K562 treated with DMSO at 1 percent for 24 hours (cell line): ENCODE data around the gene CPNE8. TPM values are rescaled to one million over a fixed set of nuclear protein-coding genes. Genes with fewer than 3 reads are reported as not detected.

Experiments used
- total RNA-seq: library from RNA; unstranded; fragments of 300-600 nt; gene quantifications from 2 replicates; pipeline ENCODE4 v1.2.3, GENCODE V29; 2022; ENCODE audit warnings: low read depth; ENCODE audit not compliant: insufficient read depth

Gene CPNE8
- 1.6 and 1.8 TPM in 2 replicates for total RNA-seq

DNA sequence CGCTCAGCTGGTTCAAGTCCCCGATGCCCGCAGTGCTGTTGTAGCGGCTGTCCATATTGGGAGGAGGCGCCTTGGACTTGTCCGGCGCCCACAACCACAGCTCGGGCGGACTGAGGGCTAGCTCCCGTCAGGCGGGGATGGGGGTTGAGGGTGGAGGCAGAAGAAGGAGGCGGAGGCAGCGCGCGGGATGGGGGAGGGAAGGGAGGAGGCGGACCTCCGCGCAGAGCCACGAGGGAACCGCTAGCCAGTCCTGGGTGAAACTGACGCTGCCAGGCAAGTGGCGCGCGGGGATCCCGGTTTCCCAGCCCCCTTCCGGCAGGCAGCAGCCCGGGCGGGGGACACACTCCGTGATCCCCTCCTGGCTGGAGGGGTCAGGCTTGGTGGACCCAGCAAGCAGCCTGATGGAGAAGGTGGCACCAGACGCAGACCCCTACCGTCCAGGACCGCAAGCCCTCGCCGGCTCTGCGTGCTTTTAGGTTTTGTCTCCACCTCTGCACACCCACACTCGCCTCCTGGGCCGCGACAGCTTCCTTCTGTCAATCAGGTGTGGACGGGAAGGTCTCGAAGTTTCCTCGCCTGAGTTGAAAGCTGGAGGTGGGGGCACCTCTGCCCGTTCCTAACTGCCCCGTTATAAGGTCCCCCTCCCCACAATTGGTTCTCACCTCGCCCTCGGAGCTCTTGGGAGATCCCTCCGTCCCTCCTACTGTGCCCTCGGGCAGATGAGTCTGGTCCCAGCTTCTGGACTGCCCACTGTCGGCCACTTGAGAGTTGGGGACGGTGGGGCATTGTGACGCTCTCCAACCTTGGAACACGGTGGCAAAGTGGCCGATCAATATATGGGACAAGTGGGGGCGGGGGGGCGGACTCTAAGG lies at the start of gene CPNE8:
TSS of gene CPNE8 (minus strand) at position 112 of the 872 bp plus-strand sequence. CDS start at position 55, 57 bp downstream.

